BJ (cell line): Measurements from ENCODE around the gene GAS2L2. TPM values are rescaled to one million over a fixed set of nuclear protein-coding genes. Genes with fewer than 3 reads are reported as not detected.

ENCODE experiments used
- CTCF ChIA-PET: fragments of 350-600 bp; formaldehyde crosslinking; extraction: SDS; loops from one replicate; lab custom pipeline; 2021; ENCODE audit warnings: antibody characterized with exemption, inconsistent platforms; lab: Yijun Ruan, JAX
- POLR2A ChIA-PET: fragments of 300-600 bp; sonication (Branson Sonifier 250); formaldehyde crosslinking; extraction: SDS; loops from one replicate; lab custom pipeline; 2021; ENCODE audit warnings: antibody characterized with exemption; lab: Charles Lee
- DNase-seq: peaks from one replicate; pipeline ENCODE4 v3.0.0-alpha.2; 2011; ENCODE audit warnings: low read depth
- H3K27me3 ChIP-seq: 2 replicates; pipeline ENCODE4 v1.6.0; 2011; ENCODE audit warnings: low read length; ENCODE audit not compliant: control insufficient read depth, insufficient read depth
- H3K36me3 ChIP-seq: 2 replicates; pipeline ENCODE4 v1.5.1; 2011; ENCODE audit warnings: low read length; ENCODE audit not compliant: control insufficient read depth, insufficient read depth
- H3K4me3 ChIP-seq: 2 replicates; pipeline ENCODE4 v1.5.1; 2011; ENCODE audit warnings: low read depth, mild to moderate bottlenecking, control low read depth, low read length
- polyA plus RNA-seq: library from polyadenylated mRNA; depleted of rRNA; stranded (reverse); fragments of >200 nt; gene quantifications from 2 replicates; pipeline ENCODE4 v1.2.3, GENCODE V29; 2011
- TF ChIP-seq, protein P1 (sequence below): IDR thresholded peaks from 2 replicates; pipeline ENCODE4 v1.5.1; 2011; ENCODE audit warnings: low read depth, mild to moderate bottlenecking, control low read depth, inconsistent platforms, low read length, moderate library complexity; ENCODE audit not compliant: insufficient read depth

GAS2L2 gene
- polyA plus RNA-seq, 1 experiment: not detected

DNA sequence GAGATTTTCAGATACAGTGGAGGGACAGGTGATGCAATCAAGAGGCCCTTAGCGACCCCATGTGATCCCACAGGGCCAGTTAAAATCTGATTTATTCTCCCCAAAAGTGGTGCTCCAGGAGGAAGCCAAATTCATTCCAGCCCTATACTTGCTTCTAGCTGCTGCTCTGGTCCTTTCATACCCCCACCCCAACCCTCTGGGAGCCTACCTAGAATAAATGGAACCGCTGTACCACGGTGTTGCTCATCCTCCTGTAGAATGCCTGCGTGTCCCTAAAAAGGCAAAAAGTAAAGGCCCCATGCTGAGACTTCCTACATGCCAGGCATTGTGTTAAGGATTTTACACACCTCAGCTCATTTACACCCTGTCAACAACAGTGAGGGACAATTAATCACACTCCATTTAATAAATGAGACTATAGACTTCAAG lies 23.6 kb downstream of the GAS2L2 start:
- Histone ChIP-seq H3K4me3 (no peak overlapping the region), H3K36me3 (peaks cover 1% of the 10 kb centered on the region), H3K27me3 (no peaks in the 10 kb centered on the region)
- TF ChIP-seq, protein P1, sequence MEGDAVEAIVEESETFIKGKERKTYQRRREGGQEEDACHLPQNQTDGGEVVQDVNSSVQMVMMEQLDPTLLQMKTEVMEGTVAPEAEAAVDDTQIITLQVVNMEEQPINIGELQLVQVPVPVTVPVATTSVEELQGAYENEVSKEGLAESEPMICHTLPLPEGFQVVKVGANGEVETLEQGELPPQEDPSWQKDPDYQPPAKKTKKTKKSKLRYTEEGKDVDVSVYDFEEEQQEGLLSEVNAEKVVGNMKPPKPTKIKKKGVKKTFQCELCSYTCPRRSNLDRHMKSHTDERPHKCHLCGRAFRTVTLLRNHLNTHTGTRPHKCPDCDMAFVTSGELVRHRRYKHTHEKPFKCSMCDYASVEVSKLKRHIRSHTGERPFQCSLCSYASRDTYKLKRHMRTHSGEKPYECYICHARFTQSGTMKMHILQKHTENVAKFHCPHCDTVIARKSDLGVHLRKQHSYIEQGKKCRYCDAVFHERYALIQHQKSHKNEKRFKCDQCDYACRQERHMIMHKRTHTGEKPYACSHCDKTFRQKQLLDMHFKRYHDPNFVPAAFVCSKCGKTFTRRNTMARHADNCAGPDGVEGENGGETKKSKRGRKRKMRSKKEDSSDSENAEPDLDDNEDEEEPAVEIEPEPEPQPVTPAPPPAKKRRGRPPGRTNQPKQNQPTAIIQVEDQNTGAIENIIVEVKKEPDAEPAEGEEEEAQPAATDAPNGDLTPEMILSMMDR: no peak
- DNase-seq: no peak
- ChIA-PET POLR2A (no interaction called here), CTCF (interaction anchor here (1.9 to 5.6 kb wide), 4 partner anchors 17 to 117 kb away, joined by 4 to 27 read pairs (median 12); no protein-coding TSS in a partner anchor)

DNA sequence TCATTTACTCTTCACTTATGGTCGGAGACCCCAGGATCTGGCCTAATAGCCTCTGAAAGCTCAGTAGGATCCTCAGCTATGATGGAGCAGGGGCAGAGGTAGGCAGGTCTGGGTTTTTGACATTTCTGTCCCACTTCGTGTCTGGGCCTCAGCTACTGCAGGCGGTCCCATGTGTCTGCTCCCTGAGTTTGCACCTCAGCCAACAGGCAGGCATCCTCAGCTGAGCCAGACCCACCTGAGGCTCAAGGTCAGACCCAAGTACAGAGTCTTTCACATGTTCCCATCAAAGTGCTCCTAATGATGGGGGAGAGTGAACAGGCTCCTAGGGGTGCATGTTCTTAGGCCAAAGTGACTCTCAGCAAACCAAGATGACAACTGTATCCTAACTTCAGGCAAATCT lies 24.5 kb downstream of the GAS2L2 start:
- H3K27me3 ChIP-seq: no peaks in the 10 kb centered on the region
- ChIA-PET CTCF (interaction anchor here (1.0 to 5.6 kb wide), 6 partner anchors 12 to 116 kb away, joined by 4 to 27 read pairs (median 11); no protein-coding TSS in a partner anchor), POLR2A (no interaction called here)
- H3K36me3 ChIP-seq: peaks cover 4% of the 10 kb centered on the region
- no peak overlapping the region for H3K4me3 ChIP-seq
- no peak for DNase-seq
- TF ChIP-seq, protein P1: no peak

DNA sequence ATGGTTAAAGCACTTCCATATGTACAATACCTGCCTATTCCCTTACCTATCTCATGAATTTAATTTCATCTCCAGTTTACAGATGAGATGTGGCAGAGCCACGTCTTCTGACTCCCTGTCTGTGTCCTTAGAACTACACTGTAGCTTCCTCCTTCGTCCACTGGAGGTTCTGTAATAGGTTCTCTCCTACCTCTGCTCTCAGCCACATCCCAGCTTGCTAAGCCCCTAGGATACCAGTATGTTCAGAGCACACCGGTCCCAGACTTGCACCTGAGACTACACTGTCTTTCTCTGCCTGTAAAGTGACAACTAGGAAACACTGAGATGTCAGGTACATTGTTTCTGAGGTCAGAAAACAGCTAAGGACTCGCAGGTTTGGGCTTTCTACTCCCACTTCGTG lies 25.4 kb downstream of the GAS2L2 start:
- no peak for DNase-seq
- no peaks in the 10 kb centered on the region for H3K27me3 ChIP-seq
- ChIA-PET CTCF (interaction anchor here (0.6 to 3.9 kb wide), 9 partner anchors 8 to 115 kb away, joined by 3 to 18 read pairs (median 7); no protein-coding TSS in a partner anchor), POLR2A (no interaction called here)
- no peak overlapping the region for H3K4me3 ChIP-seq
- H3K36me3 ChIP-seq: peaks cover 4% of the 10 kb centered on the region; the same call in 1 of the 2 replicates
- TF ChIP-seq, protein P1: no peak

DNA sequence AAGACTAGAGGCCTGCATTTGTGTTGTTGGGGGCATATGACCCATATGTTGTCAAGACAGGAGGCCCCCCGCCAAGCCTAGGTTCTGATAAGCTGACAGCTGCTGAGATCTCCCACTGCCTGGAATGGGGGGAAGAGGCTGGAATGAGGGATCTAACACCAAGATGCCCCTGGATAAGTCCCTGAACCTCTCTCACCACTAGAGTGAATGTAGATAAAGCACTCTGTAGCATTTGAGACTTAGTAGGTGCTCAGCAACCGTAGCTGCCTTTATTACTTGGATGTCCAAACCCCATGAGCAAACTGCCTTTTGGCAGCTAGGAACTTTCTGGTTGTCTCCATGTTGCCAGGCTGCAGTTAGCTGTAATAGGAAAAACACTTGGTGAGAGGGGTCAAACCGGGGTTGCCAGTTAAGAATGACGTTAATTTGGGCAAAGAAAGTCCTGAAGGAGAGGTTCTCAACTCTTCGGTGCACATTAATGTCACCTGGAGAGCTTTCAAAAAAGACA lies 26.0 kb downstream of the GAS2L2 start:
- ChIA-PET POLR2A (interaction anchor here (0.7 kb wide), 1 partner anchor 818 kb away, joined by 10 read pairs; the partner anchor contains the start of gene GGNBP2), CTCF (interaction anchor here (0.7 to 3.9 kb wide), 9 partner anchors 9 to 114 kb away, joined by 3 to 18 read pairs (median 7); no protein-coding TSS in a partner anchor)
- TF ChIP-seq, protein P1: no peak
- Histone ChIP-seq H3K36me3 (peaks cover 4% of the 10 kb centered on the region; the same call in 1 of the 2 replicates), H3K4me3 (no peak overlapping the region), H3K27me3 (no peaks in the 10 kb centered on the region)
- DNase-seq: no peak

DNA sequence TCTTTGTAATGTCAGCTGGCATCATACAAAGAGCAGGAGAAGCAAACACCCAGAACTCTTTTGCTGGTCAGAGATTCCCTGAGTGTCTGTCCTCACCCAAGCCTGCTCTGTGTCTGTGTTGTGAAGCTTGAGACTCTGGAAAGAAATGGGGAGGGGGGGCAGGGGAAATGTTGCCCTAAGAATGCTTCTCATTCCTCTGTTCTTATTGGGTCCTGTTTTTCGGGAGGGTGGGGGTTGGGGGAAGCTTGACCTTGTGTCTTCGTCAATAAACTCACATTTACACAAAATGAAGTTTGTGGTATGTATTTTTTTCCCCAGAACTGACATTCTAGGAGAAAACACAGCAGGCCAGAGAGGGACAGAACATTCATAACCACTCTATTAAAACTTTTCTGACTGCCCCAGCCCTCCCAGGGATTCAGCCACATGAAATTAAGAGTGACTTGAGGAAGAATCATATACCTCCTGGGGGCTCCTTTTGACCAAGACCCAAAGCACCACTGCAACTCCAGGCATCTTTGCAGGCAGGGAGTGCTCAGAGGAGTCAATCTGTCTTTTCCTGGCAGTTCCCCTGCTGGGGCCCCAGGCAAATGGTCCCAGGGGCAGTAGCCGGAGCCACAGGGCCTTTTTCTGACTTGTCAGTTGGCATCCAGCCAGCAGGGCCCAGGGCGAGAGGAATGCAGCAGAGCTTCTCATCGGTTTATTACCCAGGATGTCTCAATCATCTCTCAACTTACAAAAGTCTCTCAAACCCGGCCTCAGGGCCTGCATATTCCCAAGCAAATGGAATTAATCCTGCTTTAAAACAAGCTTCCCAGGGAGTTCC lies 26.7 kb downstream of the GAS2L2 start:
- TF ChIP-seq, protein P1: no peak
- CTCF ChIA-PET: interaction anchor here (0.7 to 3.9 kb wide), 7 partner anchors 9 to 113 kb away, joined by 3 to 18 read pairs (median 7); no protein-coding TSS in a partner anchor
- POLR2A ChIA-PET: interaction anchor here (0.6 to 0.7 kb wide), 2 partner anchors 111 to 819 kb away, joined by 10 to 11 read pairs; partner anchors contain the start of gene GGNBP2
- Histone ChIP-seq H3K27me3 (no peaks in the 10 kb centered on the region), H3K4me3 (no peak overlapping the region), H3K36me3 (peaks cover 5% of the 10 kb centered on the region)
- DNase-seq: peak; percentile 69
